SK-N-SH (cell line): ENCODE data around the gene IGSF3. TPM values are rescaled to one million over a fixed set of nuclear protein-coding genes. Genes with fewer than 3 reads are reported as not detected.
A peak's percentile ranks its signal among the peaks of the same experiment; 100 is the strongest.

ENCODE experiments used
- CTCF ChIA-PET: fragments of 300-600, 350-600 bp; formaldehyde crosslinking; extraction: SDS; loops from one replicate; lab custom pipeline; 2021; lab: Yijun Ruan, JAX
- POLR2A ChIA-PET: fragments of 350-600 bp; sonication (Branson Sonifier 250); formaldehyde crosslinking; extraction: SDS; loops from one replicate; lab custom pipeline; 2020; ENCODE audit warnings: antibody characterized with exemption, inconsistent platforms; lab: Yijun Ruan, JAX
- DNase-seq: peaks from one replicate; pipeline ENCODE4 v3.0.0; 2012
- H2AFZ ChIP-seq: fragments of 200-600 bp; sonication (generic); 2 replicates; pipeline ENCODE4 v1.8.1; 2016; ENCODE audit warnings: antibody characterized with exemption, mild to moderate bottlenecking, low read depth
- H3F3A ChIP-seq: fragments of 200-600 bp; sonication (generic); replicated peaks from 2 replicates; pipeline ENCODE3; 2016; ENCODE audit warnings: antibody characterized with exemption, mild to moderate bottlenecking; ENCODE audit not compliant: insufficient read depth
- H3K27ac ChIP-seq, 2 experiments: fragments of 200-500 bp in 1 of 2; fragments of 200-600 bp in 1 of 2; sonication (Bioruptor generic) in 1 of 2; sonication (generic), shearing (Covaris generic) in 1 of 2; 2 replicates each; pipeline versions ENCODE4 v1.5.1 to v1.6.1; 2014 to 2016; ENCODE audit warnings: low read depth in 2 of 2, inconsistent platforms in 1 of 2, low read length in 1 of 2, mild to moderate bottlenecking in 1 of 2, mixed read lengths in 1 of 2
- H3K27me3 ChIP-seq: fragments of 200-600 bp; sonication (generic), shearing (Covaris generic); 2 replicates; pipeline ENCODE4 v1.6.1; 2016; ENCODE audit warnings: mixed run types; ENCODE audit not compliant: insufficient read depth
- H3K36me3 ChIP-seq, 2 experiments: fragments of 200-500 bp in 1 of 2; fragments of 200-600 bp in 1 of 2; sonication (Bioruptor generic) in 1 of 2; sonication (generic) in 1 of 2; replicated peaks in 1 of 2; 2 replicates each; pipeline versions ENCODE3 to v1.5.1; 2014 to 2016; ENCODE audit warnings: low read length in 1 of 2, mild to moderate bottlenecking in 1 of 2; ENCODE audit not compliant: insufficient read depth in 2 of 2, control insufficient read depth in 1 of 2
- H3K4me1 ChIP-seq, 2 experiments: fragments of 200-500 bp in 1 of 2; fragments of 200-600 bp in 1 of 2; sonication (Bioruptor generic) in 1 of 2; sonication (generic), shearing (Covaris generic) in 1 of 2; 2 replicates each; pipeline versions ENCODE4 v1.5.1 to v1.6.1; 2014 to 2016; ENCODE audit warnings: low read depth in 1 of 2, low read length in 1 of 2, mixed run types in 1 of 2; ENCODE audit not compliant: insufficient read depth in 2 of 2, control insufficient read depth in 1 of 2
- H3K4me2 ChIP-seq: fragments of 200-600 bp; sonication (generic), shearing (Covaris generic); 2 replicates; pipeline ENCODE4 v1.6.1; 2017; ENCODE audit warnings: mixed run types
- H3K4me3 ChIP-seq, 2 experiments: fragments of 200-500 bp in 1 of 2; fragments of 200-600 bp in 1 of 2; sonication (Bioruptor generic) in 1 of 2; sonication (generic), shearing (Covaris generic) in 1 of 2; 2 replicates each; pipeline versions ENCODE4 v1.5.1 to v1.8.1; 2014 to 2016; ENCODE audit warnings: low read depth in 2 of 2, inconsistent platforms in 1 of 2, low read length in 1 of 2, mild to moderate bottlenecking in 1 of 2, mixed read lengths in 1 of 2, moderate library complexity in 1 of 2
- H3K79me2 ChIP-seq: fragments of 200-600 bp; sonication (generic); 2 replicates; pipeline ENCODE4 v1.8.1; 2017; ENCODE audit warnings: mild to moderate bottlenecking; ENCODE audit not compliant: insufficient read depth
- H3K9ac ChIP-seq: fragments of 200-600 bp; sonication (generic); 2 replicates; pipeline ENCODE4 v1.6.1; 2017; ENCODE audit warnings: mixed run types
- H3K9me2 ChIP-seq: fragments of 200-600 bp; sonication (generic); 2 replicates; pipeline ENCODE4 v1.6.1; 2017; ENCODE audit warnings: mixed run types
- H3K9me3 ChIP-seq: fragments of 200-600 bp; sonication (generic); 2 replicates; pipeline ENCODE4 v1.6.1; 2017; ENCODE audit warnings: mixed run types, mild to moderate bottlenecking, moderate library complexity
- H4K20me1 ChIP-seq: fragments of 200-600 bp; sonication (generic); 2 replicates; pipeline ENCODE4 v1.6.1; 2017; ENCODE audit warnings: mild to moderate bottlenecking, mixed run types; ENCODE audit not compliant: insufficient read depth
- CHD2 ChIP-seq: fragments of 150-350 bp; IDR thresholded peaks from 2 replicates; pipeline ENCODE4 v1.6.1; 2018; ENCODE audit warnings: low read length; ENCODE audit not compliant: partially characterized antibody
- EP300 ChIP-seq, 2 experiments: IDR thresholded peaks; 2 replicates each; pipeline versions ENCODE4 v1.4.0 to v1.6.1; 2012; ENCODE audit warnings: borderline replicate concordance in 1 of 2, low read depth in 1 of 2, low read length in 1 of 2
- FOSL2 ChIP-seq: IDR thresholded peaks from 2 replicates; pipeline ENCODE4 v1.4.0; 2012; ENCODE audit warnings: low read depth, mild to moderate bottlenecking, moderate library complexity, borderline replicate concordance
- FOXJ3 ChIP-seq: sonication (generic); formaldehyde crosslinking; IDR thresholded peaks from 2 replicates; pipeline ENCODE4 v1.5.1; 2020; ENCODE audit warnings: mild to moderate bottlenecking, missing genetic modification reagents
- FOXM1 ChIP-seq: IDR thresholded peaks from 2 replicates; pipeline ENCODE4 v1.4.0; 2012; ENCODE audit warnings: low read depth, mild to moderate bottlenecking
- GATA2 ChIP-seq: sonication (generic); formaldehyde crosslinking; IDR thresholded peaks from 2 replicates; pipeline ENCODE4 v1.5.0; 2020; ENCODE audit warnings: mild to moderate bottlenecking, missing genetic modification reagents
- JUND ChIP-seq: IDR thresholded peaks from 2 replicates; pipeline ENCODE4 v1.4.0; 2012
- MEF2A ChIP-seq: IDR thresholded peaks from 2 replicates; pipeline ENCODE4 v1.4.0; 2012; ENCODE audit warnings: low read depth, borderline replicate concordance
- MXI1 ChIP-seq: IDR thresholded peaks from 2 replicates; pipeline ENCODE4 v1.6.1; 2012; ENCODE audit warnings: mild to moderate bottlenecking, low read depth, low read length, improper control_type of control experiment
- NFIC ChIP-seq: IDR thresholded peaks from 2 replicates; pipeline ENCODE4 v1.4.0; 2012; ENCODE audit warnings: borderline replicate concordance
- POLR2AphosphoS5 ChIP-seq: IDR thresholded peaks from 2 replicates; pipeline ENCODE4 v1.6.1; 2012; ENCODE audit warnings: low read depth, low read length
- RCOR1 ChIP-seq: fragments of 150-350 bp; IDR thresholded peaks from 2 replicates; pipeline ENCODE4 v1.6.1; 2017; ENCODE audit warnings: antibody characterized with exemption, low read length
- RFX5 ChIP-seq: IDR thresholded peaks from 2 replicates; pipeline ENCODE4 v1.6.1; 2012; ENCODE audit warnings: mild to moderate bottlenecking, improper control_type of control experiment, low read length
- SIN3A ChIP-seq: IDR thresholded peaks from 2 replicates; pipeline ENCODE4 v1.6.1; 2012; ENCODE audit warnings: low read depth, mild to moderate bottlenecking, low read length, moderate library complexity, borderline replicate concordance
- YY1 ChIP-seq: IDR thresholded peaks from 2 replicates; pipeline ENCODE4 v1.4.0; 2012; ENCODE audit warnings: low read depth, mild to moderate bottlenecking
- WGBS: methylation state at CpG from one replicate; pipeline ENCODE4 v1.1.6; 2017; ENCODE audit warnings: low lambda C conversion rate; 5-methylcytosine and 5-hydroxymethylcytosine counted together
- polyA plus RNA-seq, 3 experiments: library from polyadenylated mRNA; depleted of rRNA; stranded (reverse); fragments of >200 nt; gene quantifications; 2 replicates each; pipeline ENCODE4 v1.2.3, GENCODE V29; 2012
- TF ChIP-seq, protein P1 (sequence below): fragments of 150-350 bp; IDR thresholded peaks from 2 replicates; pipeline ENCODE4 v1.6.1; 2016; ENCODE audit warnings: mild to moderate bottlenecking, low read depth, low read length
- TF ChIP-seq, protein P2 (sequence below): fragments of 200-600 bp; sonication (generic); IDR thresholded peaks from 2 replicates; pipeline ENCODE4 v1.6.1; 2017; ENCODE audit warnings: antibody characterized with exemption, mild to moderate bottlenecking, moderate library complexity

IGSF3 gene
- polyA plus RNA-seq, 1 of the 3 experiments (the other 2 are of a cell fraction) = 3.0 TPM

DNA sequence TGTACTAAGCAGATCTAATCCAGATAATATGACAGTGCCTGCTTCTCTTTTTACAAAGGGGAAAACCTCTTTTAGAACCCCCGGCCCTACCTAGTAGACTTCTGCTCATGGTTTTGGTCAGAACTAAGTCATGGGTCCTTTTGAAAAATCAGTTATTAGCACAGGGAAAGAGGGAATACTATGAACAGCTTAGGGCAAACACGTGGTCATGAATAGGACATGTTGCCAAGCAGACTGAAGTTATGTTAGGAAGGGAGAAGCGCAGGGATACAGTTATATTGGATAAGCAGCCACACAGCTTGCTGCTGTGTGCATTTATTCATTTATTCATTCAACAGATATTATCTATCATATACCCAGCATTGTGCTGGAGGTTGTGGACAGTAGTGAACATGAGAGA, 25.3 kb upstream of the IGSF3 start:
- TF ChIP-seq YY1 = no peak
- peak; percentile 20; the same call in 1 of the 2 replicates for TF ChIP-seq GATA2 (CRISPR knock-in tag)
- Histone ChIP-seq H3K79me2 (no peaks in the 10 kb centered on the region), H3K9me2 (no peaks in the 10 kb centered on the region), H3F3A (no peaks in the 10 kb centered on the region), H3K4me3 (no peak overlapping the region), H3K27me3 (no peaks in the 10 kb centered on the region), H3K27ac (peak overlapping the region in 1 of 2 experiments; percentile 50; a peak in 2 of 4 replicates), H4K20me1 (no peaks in the 10 kb centered on the region), H3K9ac (no peak overlapping the region), H3K36me3 (no peaks in the 10 kb centered on the region), H3K9me3 (no peaks in the 10 kb centered on the region), H2AFZ (no peak overlapping the region), H3K4me1 (peaks cover 5 to 81% of the 10 kb centered on the region in 2 experiments; a peak in 3 of 4 replicates), H3K4me2 (no peak overlapping the region)
- no peak for DNase-seq
- CTCF ChIA-PET = interaction anchor here (0.9 to 6.7 kb wide), 5 partner anchors 19 to 118 kb away, joined by 4 to 29 read pairs (median 7); no protein-coding TSS in a partner anchor
- 54% methylated on average over 3 of the region's 3 CpGs for WGBS
- POLR2A ChIA-PET = no interaction called here

DNA sequence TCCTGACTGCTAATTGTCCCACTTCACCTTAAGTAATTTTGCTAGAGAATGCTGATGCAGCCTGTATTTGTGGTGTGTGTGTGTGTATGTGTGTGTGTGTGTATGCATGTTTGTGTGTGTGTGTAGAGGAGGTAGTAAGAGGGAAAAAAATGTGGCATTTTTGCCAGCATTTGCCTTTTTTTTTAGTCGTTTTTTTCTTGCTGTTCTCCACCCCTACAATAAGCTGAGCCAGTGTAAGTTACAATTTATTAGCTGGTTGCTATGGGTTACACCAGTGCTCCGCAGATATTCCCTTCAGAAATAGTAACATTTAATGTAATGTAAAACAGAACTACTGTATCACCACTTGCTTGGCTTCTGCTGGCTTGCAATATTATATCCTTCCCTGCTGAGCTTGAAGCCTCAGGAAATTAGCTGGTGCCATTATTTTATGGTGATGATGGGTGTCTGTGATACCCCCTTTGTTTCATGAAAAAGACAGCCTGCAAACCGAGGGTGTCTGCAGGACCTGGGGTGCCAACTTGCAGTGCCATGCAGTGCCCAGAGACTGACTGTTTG, 23.4 kb upstream of the IGSF3 start:
- H3K36me3 ChIP-seq = no peaks in the 10 kb centered on the region
- no peaks in the 10 kb centered on the region for H3K79me2 ChIP-seq
- H3K4me1 ChIP-seq = peaks cover 8 to 79% of the 10 kb centered on the region in 2 experiments; a peak in 3 of 4 replicates
- no peak overlapping the region for H3K4me3 ChIP-seq
- H4K20me1 ChIP-seq = no peaks in the 10 kb centered on the region
- H3K4me2 ChIP-seq = no peak overlapping the region
- H2AFZ ChIP-seq = no peak overlapping the region
- H3K9ac ChIP-seq = no peak overlapping the region
- H3K27me3 ChIP-seq = no peaks in the 10 kb centered on the region
- CTCF ChIA-PET = interaction anchor here (0.6 to 1.6 kb wide), 5 partner anchors 40 to 552 kb away, joined by 3 to 6 read pairs (median 3); no protein-coding TSS in a partner anchor
- TF ChIP-seq FOSL2 = no peak
- TF ChIP-seq FOXM1 = no peak
- no peak for TF ChIP-seq POLR2AphosphoS5
- TF ChIP-seq JUND = no peak
- no peak for TF ChIP-seq SIN3A
- TF ChIP-seq FOXJ3 = no peak
- TF ChIP-seq MXI1 = peak; percentile 67
- peak; percentile 48; the same call in 1 of the 2 replicates for TF ChIP-seq GATA2 (CRISPR knock-in tag)
- peak; percentile 39 for TF ChIP-seq CHD2
- TF ChIP-seq, protein P1, sequence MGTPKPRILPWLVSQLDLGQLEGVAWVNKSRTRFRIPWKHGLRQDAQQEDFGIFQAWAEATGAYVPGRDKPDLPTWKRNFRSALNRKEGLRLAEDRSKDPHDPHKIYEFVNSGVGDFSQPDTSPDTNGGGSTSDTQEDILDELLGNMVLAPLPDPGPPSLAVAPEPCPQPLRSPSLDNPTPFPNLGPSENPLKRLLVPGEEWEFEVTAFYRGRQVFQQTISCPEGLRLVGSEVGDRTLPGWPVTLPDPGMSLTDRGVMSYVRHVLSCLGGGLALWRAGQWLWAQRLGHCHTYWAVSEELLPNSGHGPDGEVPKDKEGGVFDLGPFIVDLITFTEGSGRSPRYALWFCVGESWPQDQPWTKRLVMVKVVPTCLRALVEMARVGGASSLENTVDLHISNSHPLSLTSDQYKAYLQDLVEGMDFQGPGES = no peak
- TF ChIP-seq RCOR1 = peak; percentile 70; the same call in 1 of the 2 replicates
- TF ChIP-seq EP300 (IDR thresholded peaks at IDR 0.05; ENCODE audit: borderline replicate concordance in 1 of 2, low read depth in 1 of 2, low read length in 1 of 2) = peak in 1 of 2 experiments; percentile 73; a peak in 2 of 4 replicates
- TF ChIP-seq, protein P2, sequence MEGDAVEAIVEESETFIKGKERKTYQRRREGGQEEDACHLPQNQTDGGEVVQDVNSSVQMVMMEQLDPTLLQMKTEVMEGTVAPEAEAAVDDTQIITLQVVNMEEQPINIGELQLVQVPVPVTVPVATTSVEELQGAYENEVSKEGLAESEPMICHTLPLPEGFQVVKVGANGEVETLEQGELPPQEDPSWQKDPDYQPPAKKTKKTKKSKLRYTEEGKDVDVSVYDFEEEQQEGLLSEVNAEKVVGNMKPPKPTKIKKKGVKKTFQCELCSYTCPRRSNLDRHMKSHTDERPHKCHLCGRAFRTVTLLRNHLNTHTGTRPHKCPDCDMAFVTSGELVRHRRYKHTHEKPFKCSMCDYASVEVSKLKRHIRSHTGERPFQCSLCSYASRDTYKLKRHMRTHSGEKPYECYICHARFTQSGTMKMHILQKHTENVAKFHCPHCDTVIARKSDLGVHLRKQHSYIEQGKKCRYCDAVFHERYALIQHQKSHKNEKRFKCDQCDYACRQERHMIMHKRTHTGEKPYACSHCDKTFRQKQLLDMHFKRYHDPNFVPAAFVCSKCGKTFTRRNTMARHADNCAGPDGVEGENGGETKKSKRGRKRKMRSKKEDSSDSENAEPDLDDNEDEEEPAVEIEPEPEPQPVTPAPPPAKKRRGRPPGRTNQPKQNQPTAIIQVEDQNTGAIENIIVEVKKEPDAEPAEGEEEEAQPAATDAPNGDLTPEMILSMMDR = no peak
- no peak for TF ChIP-seq MEF2A
- no peak for TF ChIP-seq NFIC
- no peak for TF ChIP-seq RFX5
- POLR2A ChIA-PET = interaction anchor here (1.2 kb wide), 1 partner anchor 24 kb away, joined by 3 read pairs; the partner anchor contains the start of gene IGSF3
- no peaks in the 10 kb centered on the region for H3K9me3 ChIP-seq
- no peaks in the 10 kb centered on the region for H3K9me2 ChIP-seq
- no peaks in the 10 kb centered on the region for H3F3A ChIP-seq
- 6% methylated on average over 3 of the region's 3 CpGs for WGBS
- peak; percentile 42 for DNase-seq
- H3K27ac ChIP-seq = peak overlapping the region in 1 of 2 experiments; percentile 81; a peak in 2 of 4 replicates
